HepG2 (cell line): Measurements from ENCODE around the gene USP25. TPM values are rescaled to one million over a fixed set of nuclear protein-coding genes. Genes with fewer than 3 reads are reported as not detected.

ENCODE experiments used
- ATAC-seq: fragments of 200-7000 bp; cut with Tn5 transposase; 3 replicates; pipeline ENCODE4 v1.9.1; 2020; ENCODE audit warnings: mild to moderate bottlenecking, moderate library complexity
- BruUV-seq: library from RNA; stranded (reverse); fragments of 400-500 nt; replicated peaks from 2 replicates; lab custom pipeline; 2021; lab: Mats Ljungman, UMichigan
- CTCF ChIA-PET: fragments of 300-600 bp; formaldehyde crosslinking; extraction: SDS; loops from one replicate; lab custom pipeline; 2021; ENCODE audit warnings: low total read pairs, inconsistent platforms, low intra/inter-chr PET ratio; lab: Yijun Ruan, JAX
- POLR2A ChIA-PET: fragments of 350-600 bp; sonication (Branson Sonifier 250); formaldehyde crosslinking; loops from one replicate; lab custom pipeline; 2020; ENCODE audit warnings: antibody characterized with exemption, inconsistent platforms; lab: Yijun Ruan, JAX
- DNase-seq: peaks from one replicate; pipeline ENCODE4 v3.0.0-alpha.2; 2015; ENCODE audit warnings: low spot score
- FAIRE-seq: peaks from 3 replicates; lab custom pipeline; 2011; peaks lifted over from hg19 to GRCh38; lab: Jason Lieb, UNC
- H2AFZ ChIP-seq: one replicate; pipeline ENCODE4 v1.6.1; 2011; ENCODE audit warnings: low read length, inconsistent platforms
- H3K27ac ChIP-seq: fragments of 300-600 bp; 3 replicates; pipeline ENCODE4 v1.8.0; 2011; ENCODE audit warnings: mixed run types, mild to moderate bottlenecking, mixed read lengths, low read length, inconsistent platforms; ENCODE audit not compliant: insufficient read depth; ENCODE audit errors: extremely low read length
- H3K27me3 ChIP-seq, 2 experiments: fragments of 200-600 bp in 1 of 2; 2 replicates in 1 of 2; 3 replicates in 1 of 2; pipeline versions ENCODE4 v1.6.0 to v1.8.0; 2011; ENCODE audit warnings: low read length in 2 of 2, mild to moderate bottlenecking in 2 of 2, moderate library complexity in 2 of 2, inconsistent platforms in 1 of 2; ENCODE audit not compliant: insufficient read depth in 2 of 2, control insufficient read depth in 1 of 2
- H3K36me3 ChIP-seq, 2 experiments: fragments of 200-600 bp in 1 of 2; replicated peaks in 1 of 2; 2 replicates in 1 of 2; 3 replicates in 1 of 2; pipeline versions ENCODE4 v1.5.1 to v1.8.0; 2011; ENCODE audit warnings: low read length in 2 of 2, inconsistent platforms in 1 of 2; ENCODE audit not compliant: insufficient read depth in 2 of 2, control insufficient read depth in 1 of 2
- H3K4me1 ChIP-seq: 2 replicates; pipeline ENCODE4 v1.5.1; 2012; ENCODE audit warnings: low read length, inconsistent platforms; ENCODE audit not compliant: insufficient read depth
- H3K4me2 ChIP-seq: 2 replicates; pipeline ENCODE4 v1.6.0; 2011; ENCODE audit warnings: low read depth, low read length, inconsistent platforms
- H3K4me3 ChIP-seq, 3 experiments: fragments of 200-600 bp in 1 of 3; sonication (generic), shearing (Covaris generic) in 1 of 3; replicated peaks in 1 of 3; 2 replicates each; pipeline ENCODE4 v1.5.1; 2011 to 2016; ENCODE audit warnings: low read length in 3 of 3, inconsistent platforms in 2 of 3, low read depth in 2 of 3, mild to moderate bottlenecking in 2 of 3, control low read depth in 1 of 3, mixed read lengths in 1 of 3; ENCODE audit not compliant: insufficient read depth in 1 of 3
- H3K79me2 ChIP-seq: one replicate; pipeline ENCODE4 v1.6.1; 2011; ENCODE audit warnings: low read length, inconsistent platforms; ENCODE audit not compliant: insufficient read depth
- H3K9ac ChIP-seq: 2 replicates; pipeline ENCODE4 v1.6.0; 2011; ENCODE audit warnings: mild to moderate bottlenecking, low read depth, low read length, inconsistent platforms; ENCODE audit not compliant: insufficient read depth
- H3K9me3 ChIP-seq: 2 replicates; pipeline ENCODE4 v1.5.1; 2012; ENCODE audit warnings: mild to moderate bottlenecking, low read length
- H4K20me1 ChIP-seq: 2 replicates; pipeline ENCODE4 v1.6.0; 2011; ENCODE audit warnings: inconsistent platforms, mild to moderate bottlenecking, low read length, moderate library complexity; ENCODE audit not compliant: insufficient read depth
- CBX2 ChIP-seq, 2 experiments: fragments of 200-600 bp in 1 of 2; sonication (generic); formaldehyde crosslinking in 1 of 2; IDR thresholded peaks; 2 replicates each; pipeline versions ENCODE4 v1.7.0 to v1.8.1; 2018 to 2022; ENCODE audit warnings: low read depth in 2 of 2, low read length in 1 of 2, mild to moderate bottlenecking in 1 of 2, missing genetic modification reagents in 1 of 2
- MEIS2 ChIP-seq: sonication (generic); formaldehyde crosslinking; IDR thresholded peaks from 2 replicates; pipeline ENCODE4 v1.9.0; 2021; ENCODE audit warnings: mild to moderate bottlenecking, missing genetic modification reagents
- RCOR2 ChIP-seq: IDR thresholded peaks from 2 replicates; pipeline ENCODE4 v1.6.1; 2016; ENCODE audit warnings: missing biosample characterization, missing genetic modification reagents
- THAP11 ChIP-seq: IDR thresholded peaks from 2 replicates; pipeline ENCODE4 v1.6.1; 2016; ENCODE audit warnings: missing biosample characterization, missing genetic modification reagents
- ZBTB38 ChIP-seq: sonication (generic); formaldehyde crosslinking; IDR thresholded peaks from 2 replicates; pipeline ENCODE4 v1.5.1; 2020; ENCODE audit warnings: mild to moderate bottlenecking, missing genetic modification reagents
- ZFP41 ChIP-seq: sonication (generic); formaldehyde crosslinking; IDR thresholded peaks from 2 replicates; pipeline ENCODE4 v1.4.0; 2020; ENCODE audit warnings: mild to moderate bottlenecking, missing genetic modification reagents, borderline replicate concordance
- ZNF234 ChIP-seq: sonication (generic); formaldehyde crosslinking; conservative IDR thresholded peaks from 2 replicates; pipeline ENCODE4 v1.5.1; 2020; ENCODE audit warnings: mild to moderate bottlenecking, missing genetic modification reagents
- ZNF564 ChIP-seq: sonication (generic); formaldehyde crosslinking; IDR thresholded peaks from 2 replicates; pipeline ENCODE4 v1.8.1; 2023; ENCODE audit warnings: mild to moderate bottlenecking, missing genetic modification reagents
- ZNF749 ChIP-seq: sonication (generic); formaldehyde crosslinking; IDR thresholded peaks from 2 replicates; pipeline ENCODE4 v1.8.0; 2022; ENCODE audit warnings: mild to moderate bottlenecking, missing genetic modification reagents, moderate library complexity, borderline replicate concordance
- WGBS: methylation state at CpG from one replicate; pipeline ENCODE4 v1.1.6; 2017; ENCODE audit warnings: low lambda C conversion rate; 5-methylcytosine and 5-hydroxymethylcytosine counted together
- in situ Hi-C: cut with HindIII; loops from 2 replicates; pipeline ENCODE4 v1.10.0; 2017; ENCODE audit warnings: low pct_unique_long_range_greater_than_20kb; ENCODE audit not compliant: extremely low pct_ligation_motif_present
- intact Hi-C: fragments of 100-400 bp; cut with micrococcal nuclease; formaldehyde crosslinking; loops from one replicate; pipeline ENCODE4 v1.10.0; 2022; ENCODE audit not compliant: unreplicated experiment
- polyA plus RNA-seq, 8 experiments: library from polyadenylated mRNA; depleted of rRNA in 3 of 8; stranded (reverse) in 7 of 8; unstranded in 1 of 8; fragments of >200 nt; fragmentation: Illumina TruSeq in 4 of 8; extraction: Trizol in 4 of 8; gene quantifications; 2 replicates each; pipeline versions ENCODE4 v1.2.1 to v1.2.3, GENCODE V29; 2011 to 2016; ENCODE audit warnings: low read depth in 4 of 8, missing spikeins in 1 of 8, mixed read lengths in 1 of 8; ENCODE audit not compliant: insufficient read depth in 1 of 8
- total RNA-seq, 5 experiments: library from RNA; depleted of rRNA; stranded (reverse); fragments of >200 nt; fragmentation: Illumina TruSeq; extraction: Trizol; gene quantifications; 2 replicates each; pipeline ENCODE4 v1.2.3, GENCODE V29; 2016; ENCODE audit warnings: low read depth in 1 of 5
- TF ChIP-seq, protein P1 (sequence below): sonication (generic); formaldehyde crosslinking; IDR thresholded peaks from 2 replicates; pipeline ENCODE4 v1.8.1; 2023; ENCODE audit warnings: mild to moderate bottlenecking, missing genetic modification reagents, borderline replicate concordance
- TF ChIP-seq, protein P2 (sequence below): sonication (generic); formaldehyde crosslinking; IDR thresholded peaks from 2 replicates; pipeline ENCODE4 v1.4.0; 2020; ENCODE audit warnings: mild to moderate bottlenecking, missing genetic modification reagents
- TF ChIP-seq, protein P3 (sequence below): sonication (generic); formaldehyde crosslinking; IDR thresholded peaks from 2 replicates; pipeline ENCODE4 v1.8.0; 2022; ENCODE audit warnings: missing genetic modification reagents, mild to moderate bottlenecking, moderate library complexity, borderline replicate concordance
- TF ChIP-seq, protein P4 (sequence below): sonication (generic); formaldehyde crosslinking; IDR thresholded peaks from 2 replicates; pipeline ENCODE4 v1.4.0; 2020; ENCODE audit warnings: missing genetic modification reagents
- TF ChIP-seq, protein P5 (sequence below): IDR thresholded peaks from 2 replicates; pipeline ENCODE4 v1.6.1; 2016

Gene USP25
- total and polyA plus RNA-seq, 2 of the 13 experiments (the other 11 are each of a cell fraction or from before 2014, with no cell fraction given) = 12.4 to 26.3 TPM

DNA sequence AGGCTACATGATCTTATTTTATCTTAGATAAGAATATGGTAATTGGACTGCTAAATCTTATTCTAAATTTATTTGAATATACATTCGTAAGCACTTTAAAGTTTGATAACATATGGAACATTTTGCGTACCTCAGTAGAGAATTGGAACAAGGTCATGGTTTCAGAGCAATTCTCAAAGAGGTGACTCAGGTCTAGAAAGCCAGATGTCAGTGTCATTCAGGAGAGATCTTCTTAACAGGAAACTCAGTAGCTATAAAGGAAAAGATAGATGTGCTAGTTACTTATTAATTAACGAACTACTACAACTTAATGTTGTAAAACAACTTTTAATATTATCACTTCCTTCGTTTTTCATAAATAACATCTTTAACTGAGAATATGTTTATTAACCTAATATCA, 142.5 kb downstream of the USP25 start:
- CTCF ChIA-PET = no interaction called here
- in situ Hi-C loops (no loop called here), intact Hi-C loops (no loop called here)
- no peak for ATAC-seq
- no peak for FAIRE-seq
- BruUV-seq = no TSS peak
- Histone ChIP-seq H4K20me1 (no peaks in the 10 kb centered on the region), H3K4me1 (no peaks in the 10 kb centered on the region), H3K9ac (no peak overlapping the region), H3K9me3 (no peaks in the 10 kb centered on the region), H2AFZ (no peak overlapping the region), H3K36me3 (peaks cover 1 to 21% of the 10 kb centered on the region in 2 experiments; a peak in 3 of 5 replicates), H3K27me3 (no peaks in the 10 kb centered on the region), H3K4me3 (no peak overlapping the region), H3K4me2 (no peak overlapping the region), H3K79me2 (no peaks in the 10 kb centered on the region), H3K27ac (no peak overlapping the region)
- DNase-seq = no peak
- WGBS = 96% methylated on average over 4 of the region's 4 CpGs
- POLR2A ChIA-PET = no interaction called here
- TF ChIP-seq ZNF564 (CRISPR knock-in tag) (no peak), ZNF749 (CRISPR knock-in tag) (no peak), RCOR2 (CRISPR knock-in tag) (no peak), MEIS2 (CRISPR knock-in tag) (no peak), ZFP41 (CRISPR knock-in tag) (no peak), ZNF234 (CRISPR knock-in tag) (no peak), CBX2 (IDR thresholded peaks at IDR 0.05; ENCODE audit: low read depth, low read length) (no peak), CBX2 (CRISPR knock-in tag; IDR thresholded peaks at IDR 0.05; ENCODE audit: low read depth) (no peak), THAP11 (CRISPR knock-in tag) (no peak), ZBTB38 (CRISPR knock-in tag) (no peak)
- TF ChIP-seq, protein P1, sequence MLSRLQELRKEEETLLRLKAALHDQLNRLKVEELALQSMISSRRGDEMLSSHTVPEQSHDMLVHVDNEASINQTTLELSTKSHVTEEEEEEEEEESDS (CRISPR knock-in tag) = no peak
- TF ChIP-seq, protein P2, sequence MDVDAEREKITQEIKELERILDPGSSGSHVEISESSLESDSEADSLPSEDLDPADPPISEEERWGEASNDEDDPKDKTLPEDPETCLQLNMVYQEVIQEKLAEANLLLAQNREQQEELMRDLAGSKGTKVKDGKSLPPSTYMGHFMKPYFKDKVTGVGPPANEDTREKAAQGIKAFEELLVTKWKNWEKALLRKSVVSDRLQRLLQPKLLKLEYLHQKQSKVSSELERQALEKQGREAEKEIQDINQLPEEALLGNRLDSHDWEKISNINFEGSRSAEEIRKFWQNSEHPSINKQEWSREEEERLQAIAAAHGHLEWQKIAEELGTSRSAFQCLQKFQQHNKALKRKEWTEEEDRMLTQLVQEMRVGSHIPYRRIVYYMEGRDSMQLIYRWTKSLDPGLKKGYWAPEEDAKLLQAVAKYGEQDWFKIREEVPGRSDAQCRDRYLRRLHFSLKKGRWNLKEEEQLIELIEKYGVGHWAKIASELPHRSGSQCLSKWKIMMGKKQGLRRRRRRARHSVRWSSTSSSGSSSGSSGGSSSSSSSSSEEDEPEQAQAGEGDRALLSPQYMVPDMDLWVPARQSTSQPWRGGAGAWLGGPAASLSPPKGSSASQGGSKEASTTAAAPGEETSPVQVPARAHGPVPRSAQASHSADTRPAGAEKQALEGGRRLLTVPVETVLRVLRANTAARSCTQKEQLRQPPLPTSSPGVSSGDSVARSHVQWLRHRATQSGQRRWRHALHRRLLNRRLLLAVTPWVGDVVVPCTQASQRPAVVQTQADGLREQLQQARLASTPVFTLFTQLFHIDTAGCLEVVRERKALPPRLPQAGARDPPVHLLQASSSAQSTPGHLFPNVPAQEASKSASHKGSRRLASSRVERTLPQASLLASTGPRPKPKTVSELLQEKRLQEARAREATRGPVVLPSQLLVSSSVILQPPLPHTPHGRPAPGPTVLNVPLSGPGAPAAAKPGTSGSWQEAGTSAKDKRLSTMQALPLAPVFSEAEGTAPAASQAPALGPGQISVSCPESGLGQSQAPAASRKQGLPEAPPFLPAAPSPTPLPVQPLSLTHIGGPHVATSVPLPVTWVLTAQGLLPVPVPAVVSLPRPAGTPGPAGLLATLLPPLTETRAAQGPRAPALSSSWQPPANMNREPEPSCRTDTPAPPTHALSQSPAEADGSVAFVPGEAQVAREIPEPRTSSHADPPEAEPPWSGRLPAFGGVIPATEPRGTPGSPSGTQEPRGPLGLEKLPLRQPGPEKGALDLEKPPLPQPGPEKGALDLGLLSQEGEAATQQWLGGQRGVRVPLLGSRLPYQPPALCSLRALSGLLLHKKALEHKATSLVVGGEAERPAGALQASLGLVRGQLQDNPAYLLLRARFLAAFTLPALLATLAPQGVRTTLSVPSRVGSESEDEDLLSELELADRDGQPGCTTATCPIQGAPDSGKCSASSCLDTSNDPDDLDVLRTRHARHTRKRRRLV (CRISPR knock-in tag) = no peak
- TF ChIP-seq, protein P3, sequence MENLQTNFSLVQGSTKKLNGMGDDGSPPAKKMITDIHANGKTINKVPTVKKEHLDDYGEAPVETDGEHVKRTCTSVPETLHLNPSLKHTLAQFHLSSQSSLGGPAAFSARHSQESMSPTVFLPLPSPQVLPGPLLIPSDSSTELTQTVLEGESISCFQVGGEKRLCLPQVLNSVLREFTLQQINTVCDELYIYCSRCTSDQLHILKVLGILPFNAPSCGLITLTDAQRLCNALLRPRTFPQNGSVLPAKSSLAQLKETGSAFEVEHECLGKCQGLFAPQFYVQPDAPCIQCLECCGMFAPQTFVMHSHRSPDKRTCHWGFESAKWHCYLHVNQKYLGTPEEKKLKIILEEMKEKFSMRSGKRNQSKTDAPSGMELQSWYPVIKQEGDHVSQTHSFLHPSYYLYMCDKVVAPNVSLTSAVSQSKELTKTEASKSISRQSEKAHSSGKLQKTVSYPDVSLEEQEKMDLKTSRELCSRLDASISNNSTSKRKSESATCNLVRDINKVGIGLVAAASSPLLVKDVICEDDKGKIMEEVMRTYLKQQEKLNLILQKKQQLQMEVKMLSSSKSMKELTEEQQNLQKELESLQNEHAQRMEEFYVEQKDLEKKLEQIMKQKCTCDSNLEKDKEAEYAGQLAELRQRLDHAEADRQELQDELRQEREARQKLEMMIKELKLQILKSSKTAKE (CRISPR knock-in tag) = no peak
- TF ChIP-seq, protein P4, sequence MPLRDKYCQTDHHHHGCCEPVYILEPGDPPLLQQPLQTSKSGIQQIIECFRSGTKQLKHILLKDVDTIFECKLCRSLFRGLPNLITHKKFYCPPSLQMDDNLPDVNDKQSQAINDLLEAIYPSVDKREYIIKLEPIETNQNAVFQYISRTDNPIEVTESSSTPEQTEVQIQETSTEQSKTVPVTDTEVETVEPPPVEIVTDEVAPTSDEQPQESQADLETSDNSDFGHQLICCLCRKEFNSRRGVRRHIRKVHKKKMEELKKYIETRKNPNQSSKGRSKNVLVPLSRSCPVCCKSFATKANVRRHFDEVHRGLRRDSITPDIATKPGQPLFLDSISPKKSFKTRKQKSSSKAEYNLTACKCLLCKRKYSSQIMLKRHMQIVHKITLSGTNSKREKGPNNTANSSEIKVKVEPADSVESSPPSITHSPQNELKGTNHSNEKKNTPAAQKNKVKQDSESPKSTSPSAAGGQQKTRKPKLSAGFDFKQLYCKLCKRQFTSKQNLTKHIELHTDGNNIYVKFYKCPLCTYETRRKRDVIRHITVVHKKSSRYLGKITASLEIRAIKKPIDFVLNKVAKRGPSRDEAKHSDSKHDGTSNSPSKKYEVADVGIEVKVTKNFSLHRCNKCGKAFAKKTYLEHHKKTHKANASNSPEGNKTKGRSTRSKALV (CRISPR knock-in tag) = no peak
- TF ChIP-seq, protein P5, sequence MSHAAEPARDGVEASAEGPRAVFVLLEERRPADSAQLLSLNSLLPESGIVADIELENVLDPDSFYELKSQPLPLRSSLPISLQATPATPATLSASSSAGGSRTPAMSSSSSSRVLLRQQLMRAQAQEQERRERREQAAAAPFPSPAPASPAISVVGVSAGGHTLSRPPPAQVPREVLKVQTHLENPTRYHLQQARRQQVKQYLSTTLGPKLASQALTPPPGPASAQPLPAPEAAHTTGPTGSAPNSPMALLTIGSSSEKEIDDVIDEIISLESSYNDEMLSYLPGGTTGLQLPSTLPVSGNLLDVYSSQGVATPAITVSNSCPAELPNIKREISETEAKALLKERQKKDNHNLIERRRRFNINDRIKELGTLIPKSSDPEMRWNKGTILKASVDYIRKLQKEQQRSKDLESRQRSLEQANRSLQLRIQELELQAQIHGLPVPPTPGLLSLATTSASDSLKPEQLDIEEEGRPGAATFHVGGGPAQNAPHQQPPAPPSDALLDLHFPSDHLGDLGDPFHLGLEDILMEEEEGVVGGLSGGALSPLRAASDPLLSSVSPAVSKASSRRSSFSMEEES (CRISPR knock-in tag) = no peak
